Choroid plexus epithelial cell (primary cell): ENCODE measurements around the gene ETS1.
A peak's percentile ranks its signal among the peaks of the same experiment; 100 is the strongest.

ENCODE experiments used
- DNase-seq: peaks from one replicate; pipeline ENCODE4 v3.0.0-alpha.2; 2010; ENCODE audit warnings: low read depth
- H3K4me3 ChIP-seq: 2 replicates; pipeline ENCODE4 v1.5.1; 2011; ENCODE audit warnings: low read depth, mild to moderate bottlenecking, control low read depth, low read length, moderate library complexity
- CTCF ChIP-seq: conservative IDR thresholded peaks from 2 replicates; pipeline ENCODE4 v1.5.1; 2011; ENCODE audit warnings: low read depth, mild to moderate bottlenecking, control low read depth, inconsistent platforms, low read length, moderate library complexity

ETS1 gene

GRCh38 chr11:128520888-128521681, 66.3 kb downstream of the ETS1 start:
- peak overlapping the region; percentile 82 for H3K4me3 ChIP-seq
- no peak for TF ChIP-seq CTCF
- no peak for DNase-seq

GRCh38 chr11:128520206-128520887, 67.0 kb downstream of the ETS1 start:
- TF ChIP-seq CTCF = peak; percentile 17
- no peak for DNase-seq
- peak overlapping the region; percentile 82 for H3K4me3 ChIP-seq

GRCh38 chr11:128519338-128519737, 68.0 kb downstream of the ETS1 start:
- peak overlapping the region; percentile 82 for H3K4me3 ChIP-seq
- no peak for DNase-seq
- TF ChIP-seq CTCF = no peak

- no peak for TF ChIP-seq CTCF
- H3K4me3 ChIP-seq = peak overlapping the region; percentile 82
- DNase-seq = peak; percentile 54
Observed at GRCh38 chr11:128518493-128519207, 68.7 kb downstream of the ETS1 start.

GRCh38 chr11:128517451-128518230, 69.7 kb downstream of the ETS1 start:
- peak overlapping the region; percentile 27 for H3K4me3 ChIP-seq
- TF ChIP-seq CTCF = no peak
- DNase-seq = peak; percentile 79

- no peak for DNase-seq
Observed at GRCh38 chr11:128516886-128517285, 70.5 kb downstream of the ETS1 start.

More at GRCh38 chr11:128516886-128517285, 70.5 kb downstream of the ETS1 start:
- TF ChIP-seq CTCF = no peak
- H3K4me3 ChIP-seq = peak overlapping the region; percentile 2
